Endothelial cell of umbilical vein (primary cell): ENCODE data around the gene ARHGAP42. TPM values are rescaled to one million over a fixed set of nuclear protein-coding genes. Genes with fewer than 3 reads are reported as not detected.

ENCODE experiments used
- BruUV-seq: library from RNA; stranded (reverse); fragments of 400-500 nt; replicated peaks from 2 replicates; lab custom pipeline; 2021; lab: Mats Ljungman, UMichigan
- CTCF ChIA-PET: fragments of 300-600, 350-600 bp; sonication (Branson Sonifier 250); formaldehyde crosslinking; loops from one replicate; lab custom pipeline; 2021; ENCODE audit warnings: antibody characterized with exemption, inconsistent platforms; lab: Charles Lee
- POLR2A ChIA-PET: fragments of 300-600, 350-600 bp; sonication (Branson Sonifier 250); formaldehyde crosslinking; loops from one replicate; lab custom pipeline; 2021; ENCODE audit warnings: antibody characterized with exemption, inconsistent platforms; lab: Charles Lee
- DNase-seq: peaks from one replicate; pipeline ENCODE4 v3.0.0-alpha.2; 2011; ENCODE audit warnings: low read depth, low spot score
- FAIRE-seq: peaks from 2 replicates; lab custom pipeline; 2011; peaks lifted over from hg19 to GRCh38; lab: Jason Lieb, UNC
- H2AFZ ChIP-seq: 2 replicates; pipeline ENCODE4 v1.6.0; 2012; ENCODE audit warnings: low read depth, low read length, control low read depth, inconsistent platforms
- H3K27ac ChIP-seq: 2 replicates; pipeline ENCODE4 v1.5.1; 2011; ENCODE audit warnings: low read depth, mild to moderate bottlenecking, control low read depth, low read length, moderate library complexity; ENCODE audit not compliant: insufficient read depth
- H3K27me3 ChIP-seq, 2 experiments: 2 replicates each; pipeline versions ENCODE4 v1.6.0 to v1.6.1; 2011; ENCODE audit warnings: low read length in 2 of 2, mixed read lengths in 1 of 2; ENCODE audit not compliant: control insufficient read depth in 2 of 2, insufficient read depth in 2 of 2
- H3K36me3 ChIP-seq, 2 experiments: 2 replicates in 1 of 2; 3 replicates in 1 of 2; pipeline ENCODE4 v1.5.1; 2011; ENCODE audit warnings: low read length in 2 of 2, mild to moderate bottlenecking in 1 of 2, moderate library complexity in 1 of 2; ENCODE audit not compliant: control insufficient read depth in 2 of 2, insufficient read depth in 2 of 2; ENCODE audit errors: extremely low read depth in 1 of 2
- H3K4me1 ChIP-seq: 3 replicates; pipeline ENCODE4 v1.5.1; 2011; ENCODE audit warnings: mild to moderate bottlenecking, low read length; ENCODE audit not compliant: control insufficient read depth, insufficient read depth; ENCODE audit errors: extremely low read depth
- H3K4me2 ChIP-seq: 2 replicates; pipeline ENCODE4 v1.6.1; 2011; ENCODE audit warnings: low read length, control low read depth, mixed read lengths; ENCODE audit not compliant: insufficient read depth
- H3K4me3 ChIP-seq, 3 experiments: fragments of 200-600 bp in 1 of 3; sonication (generic), shearing (Covaris generic) in 1 of 3; replicated peaks in 1 of 3; 2 replicates each; pipeline ENCODE4 v1.5.1; 2011 to 2016; ENCODE audit warnings: control low read depth in 3 of 3, low read length in 3 of 3, mild to moderate bottlenecking in 2 of 3, inconsistent platforms in 1 of 3, low read depth in 1 of 3, moderate library complexity in 1 of 3; ENCODE audit not compliant: insufficient read depth in 1 of 3
- H3K79me2 ChIP-seq: 2 replicates; pipeline ENCODE4 v1.6.0; 2012; ENCODE audit warnings: low read length, inconsistent platforms; ENCODE audit not compliant: control insufficient read depth, insufficient read depth
- H3K9ac ChIP-seq: replicated peaks from 2 replicates; pipeline ENCODE3; 2011; ENCODE audit warnings: low read length, control low read depth; ENCODE audit not compliant: insufficient read depth; ENCODE audit errors: extremely low read depth
- H3K9me1 ChIP-seq: replicated peaks from 3 replicates; pipeline ENCODE4 v1.6.0; 2011; ENCODE audit warnings: mild to moderate bottlenecking, low read length; ENCODE audit not compliant: control insufficient read depth, insufficient read depth; ENCODE audit errors: extremely low read depth
- H3K9me3 ChIP-seq: replicated peaks from 2 replicates; pipeline ENCODE4 v1.5.1; 2012; ENCODE audit warnings: low read length, inconsistent platforms; ENCODE audit not compliant: control insufficient read depth, insufficient read depth
- H4K20me1 ChIP-seq: replicated peaks from 2 replicates; pipeline ENCODE3; 2011; ENCODE audit warnings: mild to moderate bottlenecking, low read length; ENCODE audit not compliant: control insufficient read depth, insufficient read depth; ENCODE audit errors: extremely low read depth
- CTCF ChIP-seq, 2 donors: IDR thresholded peaks; 1 replicate in 1 of 2; 2 replicates in 1 of 2; pipeline ENCODE4 v1.5.1; 2011; ENCODE audit warnings: low read length in 2 of 2, mild to moderate bottlenecking in 2 of 2, moderate library complexity in 2 of 2, control low read depth in 1 of 2, inconsistent platforms in 1 of 2, low read depth in 1 of 2; ENCODE audit not compliant: insufficient read depth in 1 of 2; ENCODE audit errors: extremely low read depth in 1 of 2
- FOS ChIP-seq: IDR thresholded peaks from 2 replicates; pipeline ENCODE4 v1.6.1; 2011; ENCODE audit warnings: mild to moderate bottlenecking, low read length, moderate library complexity, borderline replicate concordance; ENCODE audit not compliant: insufficient read depth
- GATA2 ChIP-seq: IDR thresholded peaks from 2 replicates; pipeline ENCODE4 v1.7.0; 2011; ENCODE audit warnings: low read depth, mild to moderate bottlenecking, moderate library complexity, mixed read lengths, low read length; ENCODE audit not compliant: insufficient read length, insufficient read depth
- MAX ChIP-seq: IDR thresholded peaks from 2 replicates; pipeline ENCODE4 v1.6.1; 2011; ENCODE audit not compliant: insufficient read depth, insufficient read length
- MYC ChIP-seq: IDR thresholded peaks from one replicate; pipeline ENCODE4 v1.6.1; 2011; ENCODE audit warnings: mild to moderate bottlenecking, low read depth, low read length
- POLR2AphosphoS5 ChIP-seq: IDR thresholded peaks from 2 replicates; pipeline ENCODE4 v1.6.1; 2012; ENCODE audit warnings: low read depth, mild to moderate bottlenecking, control low read depth, low read length, moderate library complexity; ENCODE audit not compliant: insufficient read depth
- dilution Hi-C: fragments of 300-500 bp; cut with MboI; formaldehyde crosslinking; loops from one replicate; pipeline ENCODE4 v1.15.0; 2019; ENCODE audit warnings: low sequenced_read_pairs; ENCODE audit not compliant: extremely low pct_ligation_motif_present
- intact Hi-C: fragments of 100-400 bp; cut with micrococcal nuclease; formaldehyde crosslinking; loops from one replicate; pipeline ENCODE4 v1.10.0; 2022
- polyA plus RNA-seq, 4 experiments: library from polyadenylated mRNA; depleted of rRNA in 3 of 4; stranded (reverse) in 3 of 4; unstranded in 1 of 4; fragments of >200 nt; gene quantifications; 2 replicates each; pipeline versions ENCODE4 v1.2.1 to v1.2.3, GENCODE V29; 2011 to 2012; ENCODE audit warnings: missing spikeins in 1 of 4
- total RNA-seq: library from RNA; stranded (reverse); gene quantifications from 2 replicates; pipeline ENCODE4 v1.2.3, GENCODE V29; 2021

ARHGAP42 gene
- total and polyA plus RNA-seq, 2 donors (not counting 3 experiments of a cell fraction or from before 2014, with no cell fraction given), result 1.8 to 2.4 TPM

- FAIRE-seq, result no peak
These were observed 269.3 kb downstream of the ARHGAP42 start for GRCh38 chr11:100956351-100956750.

More at GRCh38 chr11:100956351-100956750, 269.3 kb downstream of the ARHGAP42 start:
- H3K4me2 ChIP-seq, result no peak overlapping the region
- no peak overlapping the region for H2AFZ ChIP-seq
- intact Hi-C loops, result no loop called here
- BruUV-seq, result no TSS peak
- H3K27ac ChIP-seq, result no peak overlapping the region
- no peaks in the 10 kb centered on the region for H3K9me3 ChIP-seq
- POLR2A ChIA-PET, result no interaction called here
- TF ChIP-seq POLR2AphosphoS5, result no peak
- TF ChIP-seq MAX, result no peak
- no peak for TF ChIP-seq CTCF (IDR thresholded peaks at IDR 0.05; ENCODE audit: extremely low read depth in 1 of 2, insufficient read depth in 1 of 2, low read depth in 1 of 2, low read length in 2 of 2)
- TF ChIP-seq GATA2, result no peak
- no peak for TF ChIP-seq MYC
- no peak for TF ChIP-seq FOS
- no peaks in the 10 kb centered on the region for H3K27me3 ChIP-seq
- H3K79me2 ChIP-seq, result no peaks in the 10 kb centered on the region
- DNase-seq, result no peak
- no peaks in the 10 kb centered on the region for H3K9me1 ChIP-seq
- no peaks in the 10 kb centered on the region for H3K36me3 ChIP-seq
- H3K4me3 ChIP-seq, result no peak overlapping the region
- no peak overlapping the region for H3K9ac ChIP-seq
- CTCF ChIA-PET, result no interaction called here
- dilution Hi-C loops, result no loop called here
- H3K4me1 ChIP-seq, result no peaks in the 10 kb centered on the region
- no peaks in the 10 kb centered on the region for H4K20me1 ChIP-seq
